ENCODE measurements around the gene ZNF274. TPM values are rescaled to one million over a fixed set of nuclear protein-coding genes. Genes with fewer than 3 reads are reported as not detected.
"Not testable (repeated sequence)": the region's sequence is repeated elsewhere in the genome, so short reads cannot be mapped to it uniquely, and the experiment has no call there.

Gene ZNF274
- total RNA-seq (100 to 1,000 TPM; 110 to 119 TPM), polyA plus RNA-seq (10 to 100 TPM; 26.5 to 38.7 (median 34.9) TPM), total RNA-seq (74.2 to 156 (median 117) reads per million in 6 experiments)

GRCh38 chr19:58182989-58183816 is at the start of gene ZNF274:
TSS of gene ZNF274 (plus strand) at chr19:58183061. CDS start at chr19:58183966, 905 bp downstream.
- ATAC-seq = peak; percentile 87 to 91
- peaks cover 11 to 31% (median 22%) of the 10 kb centered on the region in 4 donors for H3K4me1 Mint-ChIP-seq
- H3K4me3 Mint-ChIP-seq = peak within 1 kb of the TSS; percentile 87 to 98 (median 90)
- POLR2A ChIA-PET = interaction anchor here (0.5 to 2.9 kb wide), 46 partner anchors 8 to 992 kb away, joined by 3 to 36 read pairs (median 5); partner anchors contain the start of genes ERVK3-1, ZBTB45, ZNF132 and ZNF134
- H3K36me3 Mint-ChIP-seq = peaks cover 25 to 74% (median 56%) of the 10 kb centered on the region in 3 donors
- peaks cover 0 to 97% (median 22%) of the 10 kb centered on the region in 9 donors for H3K9me3 Mint-ChIP-seq
- peak; percentile 85 to 96 (median 94) for DNase-seq
- H3K27me3 Mint-ChIP-seq = no peaks in the 10 kb centered on the region
- H3K27ac Mint-ChIP-seq = peak within 1 kb of the TSS; percentile 96 to 100 (median 99)

DNA sequence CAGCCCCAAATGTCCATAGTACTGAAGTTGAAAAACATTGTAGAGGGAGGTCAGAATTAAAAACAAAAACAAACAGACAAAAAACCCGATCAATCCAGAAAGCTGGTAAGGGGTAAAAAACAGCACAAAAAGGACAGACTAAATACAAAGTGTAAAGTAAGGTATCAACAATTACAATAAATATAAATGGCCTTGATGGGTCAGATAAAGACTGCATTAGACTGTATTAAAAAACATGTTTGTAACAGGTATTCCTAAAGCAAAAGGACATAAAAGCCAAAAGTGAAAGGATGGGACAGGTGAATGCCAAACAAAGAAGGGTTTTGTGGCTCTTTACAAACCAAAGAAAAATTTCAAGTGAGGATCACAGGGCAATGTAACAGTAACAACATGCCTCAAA is 48.6 kb upstream of the ZNF274 start:
- H3K27ac Mint-ChIP-seq = no peak overlapping the region
- peaks cover 10 to 98% (median 41%) of the 10 kb centered on the region in 9 donors for H3K9me3 Mint-ChIP-seq
- H3K4me1 Mint-ChIP-seq = peaks cover 0 to 2% (median 0%) of the 10 kb centered on the region in 4 donors
- ATAC-seq = no peak
- DNase-seq = no peak
- POLR2A ChIA-PET = no interaction called here
- H3K27me3 Mint-ChIP-seq = no peaks in the 10 kb centered on the region
- H3K36me3 Mint-ChIP-seq = peaks cover 56 to 97% (median 93%) of the 10 kb centered on the region in 3 donors
- H3K4me3 Mint-ChIP-seq = peak overlapping the region in 1 of 10 donors; percentile 58

- H3K27ac Mint-ChIP-seq = no peak overlapping the region
- POLR2A ChIA-PET = no interaction called here
- H3K9me3 Mint-ChIP-seq = peaks cover 0 to 70% (median 18%) of the 10 kb centered on the region in 9 donors
- H3K27me3 Mint-ChIP-seq = no peaks in the 10 kb centered on the region
- H3K36me3 Mint-ChIP-seq = peaks cover 21 to 52% (median 33%) of the 10 kb centered on the region in 3 donors
- peaks cover 8 to 18% (median 12%) of the 10 kb centered on the region in 4 donors for H3K4me1 Mint-ChIP-seq
- no peak for DNase-seq
- peak overlapping the region in 1 of 10 donors; percentile 32 for H3K4me3 Mint-ChIP-seq
- ATAC-seq = no peak
Measured at GRCh38 chr19:58145849-58146248, 37.0 kb upstream of the ZNF274 start.

GRCh38 chr19:58147475-58147874 is 35.4 kb upstream of the ZNF274 start:
- H3K4me3 Mint-ChIP-seq, POLR2A ChIA-PET, ATAC-seq, H3K27me3 Mint-ChIP-seq, DNase-seq, H3K27ac Mint-ChIP-seq: not testable (repeated sequence)
- peaks cover 10 to 25% (median 15%) of the 10 kb centered on the region in 4 donors for H3K4me1 Mint-ChIP-seq
- peaks cover 15 to 36% (median 17%) of the 10 kb centered on the region in 3 donors for H3K36me3 Mint-ChIP-seq
- peaks cover 0 to 54% (median 11%) of the 10 kb centered on the region in 9 donors for H3K9me3 Mint-ChIP-seq

- peak; percentile 65 to 66 for ATAC-seq
Measured at GRCh38 chr19:58150328-58150921, 32.4 kb upstream of the ZNF274 start, which contains the start of gene ZNF329. TSS of gene ZNF329 (minus strand) at chr19:58150789. CDS start at chr19:58129503, 21,286 bp downstream.

DNA sequence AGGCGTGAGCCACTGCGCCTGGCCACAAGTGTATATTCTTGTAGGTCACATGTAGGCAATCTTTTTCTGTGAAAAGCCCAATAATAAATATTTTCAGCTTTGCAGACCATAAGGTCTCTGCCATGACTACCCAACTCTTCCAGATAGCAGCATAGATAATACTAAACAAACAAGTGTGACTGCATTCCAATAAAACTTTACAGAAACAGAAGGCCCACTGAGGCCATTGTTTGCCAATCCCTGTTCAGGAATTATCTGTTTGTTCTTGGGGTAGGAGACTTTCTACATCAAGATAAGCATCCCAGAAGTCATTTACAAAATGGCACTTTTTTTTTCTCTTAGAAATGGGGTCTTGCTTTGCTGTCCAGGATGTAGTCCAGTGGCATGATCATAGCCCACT is 29.5 kb upstream of the ZNF274 start:
- H3K4me3 Mint-ChIP-seq = peak overlapping the region; percentile 28 to 93 (median 82)
- no peak for ATAC-seq
- peaks cover 12 to 39% (median 31%) of the 10 kb centered on the region in 4 donors for H3K4me1 Mint-ChIP-seq
- POLR2A ChIA-PET = interaction anchor here (1.8 to 2.9 kb wide), 2 partner anchors 30 to 94 kb away, joined by 5 to 17 read pairs; partner anchors contain the start of genes ZNF135 and ZNF274
- DNase-seq = no peak
- peak overlapping the region in 2 of 10 donors; percentile 90 to 92 for H3K27ac Mint-ChIP-seq
- H3K9me3 Mint-ChIP-seq = peaks cover 0 to 19% (median 3%) of the 10 kb centered on the region in 9 donors
- peaks cover 0 to 11% (median 0%) of the 10 kb centered on the region in 3 donors for H3K36me3 Mint-ChIP-seq
- H3K27me3 Mint-ChIP-seq = no peaks in the 10 kb centered on the region

More at GRCh38 chr19:58150328-58150921, 32.4 kb upstream of the ZNF274 start, which contains the start of gene ZNF329:
- Mint-ChIP-seq H3K36me3 (peaks cover 4 to 18% (median 4%) of the 10 kb centered on the region in 3 donors), H3K9me3 (peaks cover 0 to 28% (median 7%) of the 10 kb centered on the region in 9 donors), H3K27ac (peak within 1 kb of the TSS; percentile 74 to 98 (median 94)), H3K4me1 (peaks cover 12 to 39% (median 31%) of the 10 kb centered on the region in 4 donors), H3K4me3 (peak within 1 kb of the TSS; percentile 84 to 96 (median 93)), H3K27me3 (no peaks in the 10 kb centered on the region)
- DNase-seq = peak; percentile 82 to 95 (median 91)
- POLR2A ChIA-PET = interaction anchor here (0.6 to 2.0 kb wide), 11 partner anchors 9 to 433 kb away, joined by 3 to 10 read pairs (median 4); partner anchors contain the start of genes ZNF274 and ZNF606

- Mint-ChIP-seq H3K4me1 (peaks cover 11 to 38% (median 27%) of the 10 kb centered on the region in 4 donors), H3K9me3 (peaks cover 0 to 10% (median 2%) of the 10 kb centered on the region in 9 donors), H3K4me3 (peak overlapping the region; percentile 81 to 93 (median 82)), H3K27me3 (no peaks in the 10 kb centered on the region), H3K36me3 (peaks cover 0 to 5% (median 0%) of the 10 kb centered on the region in 3 donors), H3K27ac (peak overlapping the region in 9 of 10 donors; percentile 75 to 92 (median 89))
- DNase-seq = peak in 3 of 10 donors; percentile 4 to 15 (median 10)
- ATAC-seq = no peak
- POLR2A ChIA-PET = interaction anchor here (0.6 to 2.9 kb wide), 4 partner anchors 29 to 1015 kb away, joined by 3 to 17 read pairs (median 5); partner anchors contain the start of genes ZNF135, ZNF274 and ZNF671
Measured at GRCh38 chr19:58154287-58154678, 28.6 kb upstream of the ZNF274 start.

GRCh38 chr19:58154679-58155648 is 27.9 kb upstream of the ZNF274 start:
- H3K36me3 Mint-ChIP-seq = no peaks in the 10 kb centered on the region
- peaks cover 0 to 8% (median 0%) of the 10 kb centered on the region in 9 donors for H3K9me3 Mint-ChIP-seq
- POLR2A ChIA-PET = interaction anchor here (0.6 to 2.9 kb wide), 4 partner anchors 28 to 1015 kb away, joined by 3 to 17 read pairs (median 4); partner anchors contain the start of genes ZNF135 and ZNF274
- peaks cover 6 to 31% (median 20%) of the 10 kb centered on the region in 4 donors for H3K4me1 Mint-ChIP-seq
- DNase-seq (peak; percentile 93 to 100 (median 98)), ATAC-seq (peak; percentile 77 to 91)
- H3K27me3 Mint-ChIP-seq = no peaks in the 10 kb centered on the region
- H3K4me3 Mint-ChIP-seq = peak overlapping the region; percentile 81 to 93 (median 82)
- H3K27ac Mint-ChIP-seq = peak overlapping the region; percentile 57 to 92 (median 84)

- Mint-ChIP-seq H3K4me3 (peak overlapping the region in 1 of 10 donors; percentile 33), H3K36me3 (peaks cover 0 to 10% (median 6%) of the 10 kb centered on the region in 3 donors), H3K4me1 (peaks cover 5 to 20% (median 16%) of the 10 kb centered on the region in 4 donors), H3K27me3 (peaks cover 0 to 3% (median 0%) of the 10 kb centered on the region in 5 donors), H3K9me3 (peaks cover 0 to 22% (median 7%) of the 10 kb centered on the region in 9 donors), H3K27ac (no peak overlapping the region)
- ATAC-seq (no peak), DNase-seq (no peak)
- POLR2A ChIA-PET = interaction anchor here (0.5 kb wide), 1 partner anchor 20 kb away, joined by 3 read pairs; no protein-coding TSS in a partner anchor
Measured at GRCh38 chr19:58157045-58157728, 25.7 kb upstream of the ZNF274 start.

GRCh38 chr19:58166268-58166667 is 16.6 kb upstream of the ZNF274 start:
- ATAC-seq (no peak), DNase-seq (no peak)
- H3K27me3 Mint-ChIP-seq = peaks cover 0 to 8% (median 0%) of the 10 kb centered on the region in 5 donors
- H3K9me3 Mint-ChIP-seq = peaks cover 10 to 93% (median 45%) of the 10 kb centered on the region in 9 donors
- no peaks in the 10 kb centered on the region for H3K4me1 Mint-ChIP-seq
- H3K36me3 Mint-ChIP-seq = peaks cover 7 to 46% (median 35%) of the 10 kb centered on the region in 3 donors
- no peak overlapping the region for H3K4me3 Mint-ChIP-seq
- no peak overlapping the region for H3K27ac Mint-ChIP-seq
- POLR2A ChIA-PET = interaction anchor here (1.3 kb wide), 1 partner anchor 15 kb away, joined by 3 read pairs; the partner anchor contains the start of gene ZNF329
